Sigmoid colon (tissue), 4 donors: ENCODE data around the gene USP44.

Source experiments
- CTCF ChIP-seq, 4 experiments: fragments of 450-650 bp in 3 of 4; fragments of 200-600 bp in 1 of 4; IDR thresholded peaks; one replicate each; pipeline ENCODE4 v1.5.1; 2016 to 2019; ENCODE audit warnings: antibody characterized with exemption in 4 of 4, mild to moderate bottlenecking in 3 of 4, moderate library complexity in 2 of 4
- POLR2A ChIP-seq, 2 donors: fragments of 450-650 bp; IDR thresholded peaks; one replicate each; pipeline ENCODE4 v1.6.1; 2016; ENCODE audit warnings: antibody characterized with exemption in 2 of 2, mild to moderate bottlenecking in 2 of 2, moderate library complexity in 2 of 2
- POLR2AphosphoS5 ChIP-seq, 4 donors: sonication (generic); formaldehyde crosslinking; IDR thresholded peaks; one replicate each; pipeline ENCODE4 v1.6.1; 2017; ENCODE audit warnings: antibody characterized with exemption in 4 of 4

- TF ChIP-seq CTCF (IDR thresholded peaks at IDR 0.05), result no peak
- no peak for TF ChIP-seq POLR2AphosphoS5 (IDR thresholded peaks at IDR 0.05)
- no peak for TF ChIP-seq POLR2A (IDR thresholded peaks at IDR 0.05)
Measured at GRCh38 chr12:95541436-95541835, 9.8 kb downstream of the USP44 start.
